Cardiac fibroblast (primary cell): Measurements from ENCODE around the gene HIGD1B.
A peak's percentile ranks its signal among the peaks of the same experiment; 100 is the strongest.
"Not testable (repeated sequence)": the region's sequence is repeated elsewhere in the genome, so short reads cannot be mapped to it uniquely, and the experiment has no call there.

Source experiments
- DNase-seq, 2 donors: peaks; one replicate each; pipeline versions ENCODE4 v3.0.0 to v3.0.0-alpha.2; 2010; ENCODE audit warnings: low read depth in 2 of 2
- H3K4me3 ChIP-seq, 2 donors: replicated peaks in 1 of 2; 1 replicate in 1 of 2; 2 replicates in 1 of 2; pipeline ENCODE4 v1.5.1; 2011; ENCODE audit warnings: low read depth in 2 of 2, low read length in 2 of 2, mild to moderate bottlenecking in 2 of 2, moderate library complexity in 1 of 2
- CTCF ChIP-seq: IDR thresholded peaks from one replicate; pipeline ENCODE4 v1.5.1; 2011; ENCODE audit warnings: low read depth, mild to moderate bottlenecking, low read length, inconsistent platforms

Gene HIGD1B

GRCh38 chr17:44847586-44847985, at the start of gene HIGD1B:
TSS of gene HIGD1B (plus strand) at chr17:44847883. CDS start at chr17:44848153, 270 bp downstream.
- DNase-seq, result no peak
- H3K4me3 ChIP-seq, result no peak within 1 kb of the TSS
- no peak for TF ChIP-seq CTCF

GRCh38 chr17:44798356-44798755, 49.3 kb upstream of the HIGD1B start:
- DNase-seq, result no peak
- TF ChIP-seq CTCF, result no peak
- no peak overlapping the region for H3K4me3 ChIP-seq

DNA sequence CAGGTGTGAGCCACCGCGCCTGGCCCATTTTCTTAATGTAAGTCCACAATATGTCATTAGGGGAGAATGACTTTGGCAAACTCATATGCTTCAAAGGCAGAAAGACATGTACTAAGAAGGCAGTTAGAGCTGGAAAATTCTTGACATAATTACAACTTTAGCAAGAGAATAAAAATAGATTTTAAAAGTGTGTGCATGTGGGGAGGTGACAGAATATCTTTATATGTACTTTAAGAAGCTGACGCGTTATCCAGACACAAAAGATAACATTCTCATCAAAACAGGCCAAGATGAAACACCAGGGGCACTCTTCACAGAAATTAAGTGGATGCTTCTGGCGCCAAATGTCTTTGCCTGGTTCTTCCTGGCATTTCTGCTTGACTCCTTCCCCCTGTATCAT, 45.8 kb upstream of the HIGD1B start:
- no peak overlapping the region for H3K4me3 ChIP-seq
- no peak for TF ChIP-seq CTCF
- no peak for DNase-seq

DNA sequence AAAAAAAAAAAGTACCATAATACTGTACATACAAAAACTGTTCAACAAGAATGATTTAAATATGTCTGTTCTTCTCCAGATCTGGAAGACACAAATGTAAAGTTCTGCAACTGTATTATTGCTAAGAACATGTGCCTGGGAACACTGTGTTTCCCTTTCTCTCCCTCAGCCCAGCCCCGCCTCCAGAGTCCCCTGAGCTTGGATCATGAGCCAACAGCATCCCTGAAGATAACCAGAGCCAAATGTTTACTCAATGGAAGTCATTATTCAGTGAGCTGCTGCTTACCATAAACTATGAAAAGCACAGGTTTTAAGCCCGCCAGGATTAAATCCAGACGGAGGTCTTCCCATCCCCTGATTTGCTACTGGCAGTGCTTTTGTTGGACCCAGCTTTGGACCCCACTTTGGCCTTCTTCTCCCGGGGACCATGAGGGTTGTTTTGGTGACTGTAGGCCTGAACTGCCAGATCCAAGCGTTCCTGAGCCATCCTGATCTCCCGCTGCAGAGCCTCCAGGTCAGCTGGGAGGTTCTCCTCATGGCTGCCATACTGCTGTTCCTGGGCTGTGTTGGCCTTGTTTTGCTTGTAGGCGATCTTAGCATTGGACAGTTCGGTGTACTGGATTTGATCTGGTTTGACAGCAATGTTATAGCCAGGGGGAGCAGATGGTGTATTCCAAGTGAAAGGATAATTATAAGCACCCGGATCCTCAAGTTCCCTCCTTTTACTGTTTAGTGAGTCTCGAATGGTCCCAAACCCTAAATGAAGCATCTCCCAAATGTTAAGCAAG, 43.2 kb upstream of the HIGD1B start:
- DNase-seq, result peak; percentile 46 to 57
- no peak overlapping the region for H3K4me3 ChIP-seq
- TF ChIP-seq CTCF, result no peak

GRCh38 chr17:44807093-44807816, 40.4 kb upstream of the HIGD1B start:
- DNase-seq, result no peak
- TF ChIP-seq CTCF, result no peak
- H3K4me3 ChIP-seq, result no peak overlapping the region

- DNase-seq, result peak in 1 of 2 donors; percentile 27
- TF ChIP-seq CTCF, result no peak
These were observed 39.9 kb upstream of the HIGD1B start for GRCh38 chr17:44807817-44808155.

GRCh38 chr17:44808156-44808555, 39.5 kb upstream of the HIGD1B start:
- TF ChIP-seq CTCF, result no peak
- no peak overlapping the region for H3K4me3 ChIP-seq
- DNase-seq, result no peak

More at GRCh38 chr17:44807817-44808155, 39.9 kb upstream of the HIGD1B start:
- H3K4me3 ChIP-seq, result no peak overlapping the region

- not testable (repeated sequence) for DNase-seq, H3K4me3 ChIP-seq
These were observed 38.9 kb upstream of the HIGD1B start for GRCh38 chr17:44808656-44809388.
